OCI-LY7 (cell line): ENCODE results near the gene ARID5B. TPM values are rescaled to one million over a fixed set of nuclear protein-coding genes. Genes with fewer than 3 reads are reported as not detected.

Experiments used
- BruUV-seq: library from RNA; stranded (reverse); fragments of 400-500 nt; replicated peaks from 2 replicates; lab custom pipeline; 2021; lab: Mats Ljungman, UMichigan
- CTCF ChIA-PET: fragments of 300-600 bp; sonication (Branson Sonifier 250); formaldehyde crosslinking; loops from one replicate; lab custom pipeline; 2022; ENCODE audit warnings: antibody characterized with exemption; ENCODE audit not compliant: unreplicated experiment; lab: Charles Lee
- POLR2A ChIA-PET: fragments of 300-600 bp; sonication (Branson Sonifier 250); formaldehyde crosslinking; loops from one replicate; lab custom pipeline; 2022; ENCODE audit warnings: antibody characterized with exemption; lab: Charles Lee
- DNase-seq: peaks from one replicate; pipeline ENCODE4 v3.0.0-alpha.2; 2015; ENCODE audit warnings: low spot score
- H2AFZ ChIP-seq: fragments of 200-600 bp; sonication (generic), shearing (Covaris generic); 2 replicates; pipeline ENCODE4 v1.6.1; 2014; ENCODE audit warnings: mild to moderate bottlenecking, antibody characterized with exemption, low read length, moderate library complexity
- H3K27ac ChIP-seq: fragments of 200-600 bp; sonication (generic); 2 replicates; pipeline ENCODE4 v1.5.1; 2014; ENCODE audit warnings: mixed run types, low read depth, mild to moderate bottlenecking, moderate library complexity, low read length, inconsistent platforms; ENCODE audit not compliant: poor library complexity, severe bottlenecking
- H3K36me3 ChIP-seq: fragments of 200-600 bp; sonication (generic); 2 replicates; pipeline ENCODE4 v1.6.1; 2014; ENCODE audit warnings: mild to moderate bottlenecking, antibody characterized with exemption, low read length, moderate library complexity, mixed read lengths; ENCODE audit not compliant: insufficient read depth
- H3K4me1 ChIP-seq: fragments of 200-600 bp; sonication (generic); 2 replicates; pipeline ENCODE4 v1.5.1; 2014; ENCODE audit warnings: mild to moderate bottlenecking, low read length; ENCODE audit not compliant: insufficient read depth, poor library complexity, severe bottlenecking
- H3K4me2 ChIP-seq: fragments of 200-600 bp; sonication (generic); 2 replicates; pipeline ENCODE4 v1.6.1; 2014; ENCODE audit warnings: mild to moderate bottlenecking, low read length
- H3K4me3 ChIP-seq: fragments of 200-600 bp; sonication (generic); 2 replicates; pipeline ENCODE4 v1.5.1; 2014; ENCODE audit warnings: mild to moderate bottlenecking, low read depth, low read length; ENCODE audit not compliant: poor library complexity, severe bottlenecking
- H3K79me2 ChIP-seq: fragments of 200-600 bp; sonication (generic); 2 replicates; pipeline ENCODE4 v1.6.1; 2016; ENCODE audit warnings: low read depth, mild to moderate bottlenecking, low read length, moderate library complexity, mixed read lengths; ENCODE audit not compliant: insufficient read depth
- H3K9me2 ChIP-seq: fragments of 200-600 bp; sonication (generic); 2 replicates; pipeline ENCODE4 v1.6.1; 2016; ENCODE audit warnings: mild to moderate bottlenecking, low read length, mixed read lengths; ENCODE audit not compliant: insufficient read depth
- H3K9me3 ChIP-seq: fragments of 200-600 bp; sonication (generic); 2 replicates; pipeline ENCODE4 v1.6.1; 2014; ENCODE audit warnings: mild to moderate bottlenecking, mixed run types, low read length, mixed read lengths
- H4K20me1 ChIP-seq: fragments of 200-600 bp; sonication (generic); 2 replicates; pipeline ENCODE4 v1.6.1; 2014; ENCODE audit warnings: mild to moderate bottlenecking, antibody characterized with exemption, low read length, moderate library complexity, mixed read lengths; ENCODE audit not compliant: insufficient read depth
- CTCF ChIP-seq: fragments of 200-600 bp; sonication (generic); conservative IDR thresholded peaks from 2 replicates; pipeline ENCODE4 v1.5.1; 2014; ENCODE audit warnings: mild to moderate bottlenecking, antibody characterized with exemption, low read length, moderate library complexity, mixed read lengths
- EZH2phosphoT487 ChIP-seq: fragments of 200-600 bp; sonication (generic); IDR thresholded peaks from 2 replicates; pipeline ENCODE4 v1.6.1; 2018; ENCODE audit warnings: low read depth, borderline replicate concordance, mild to moderate bottlenecking, mixed run types, antibody characterized with exemption, low read length, moderate library complexity, mixed read lengths
- intact Hi-C: fragments of 100-400 bp; cut with micrococcal nuclease; formaldehyde crosslinking; loops from one replicate; pipeline ENCODE4 v1.10.0; 2022; ENCODE audit not compliant: unreplicated experiment
- total RNA-seq, 2 experiments: library from RNA; depleted of rRNA in 1 of 2; stranded (reverse); fragments of >200 nt in 1 of 2; shearing (Covaris generic) in 1 of 2; gene quantifications; 2 replicates each; pipeline ENCODE4 v1.2.3, GENCODE V29; 2014 to 2022

ARID5B gene
- total RNA-seq, 2 experiments from 2014 or later = 38.0 to 56.7 TPM

DNA sequence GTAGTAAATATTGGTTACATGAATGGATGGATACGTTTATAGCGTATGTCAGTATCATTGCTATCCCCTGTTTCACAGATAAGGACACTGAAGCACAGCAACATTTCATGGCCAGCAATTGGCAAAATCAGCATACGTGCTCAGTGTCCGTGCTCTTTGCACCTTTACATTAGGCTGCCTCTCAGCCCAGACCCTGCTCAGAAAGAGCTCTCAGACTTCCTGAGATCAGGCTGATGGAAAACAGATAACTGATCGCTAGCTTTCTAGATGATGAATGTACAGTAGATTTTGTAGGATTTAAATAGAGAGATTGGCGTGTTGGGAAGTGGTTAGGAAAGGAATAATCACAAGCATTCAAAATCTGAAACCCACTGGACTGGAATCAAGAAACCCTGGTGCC lies 106.7 kb downstream of the ARID5B start:
- no peak overlapping the region for H3K4me3 ChIP-seq
- no peaks in the 10 kb centered on the region for H3K9me3 ChIP-seq
- H4K20me1 ChIP-seq = no peaks in the 10 kb centered on the region
- H3K79me2 ChIP-seq = peaks cover 17% of the 10 kb centered on the region; the same call in 1 of the 2 replicates
- DNase-seq = no peak
- TF ChIP-seq EZH2phosphoT487 = no peak
- TF ChIP-seq CTCF = no peak
- no peak overlapping the region for H2AFZ ChIP-seq
- ChIA-PET CTCF (interaction anchor here (0.6 kb wide), 1 partner anchor 28 kb away, joined by 3 read pairs; no protein-coding TSS in a partner anchor), POLR2A (interaction anchor here (0.6 to 5.1 kb wide), 5 partner anchors 12 to 90 kb away, joined by 3 to 53 read pairs (median 3); no protein-coding TSS in a partner anchor)
- peaks cover 48% of the 10 kb centered on the region for H3K4me1 ChIP-seq
- H3K9me2 ChIP-seq = no peaks in the 10 kb centered on the region
- no peak overlapping the region for H3K4me2 ChIP-seq
- intact Hi-C loops = no loop called here
- no TSS peak for BruUV-seq
- no peak overlapping the region for H3K27ac ChIP-seq
- H3K36me3 ChIP-seq = peaks cover 71% of the 10 kb centered on the region

GRCh38 chr10:62008946-62009345 lies 107.4 kb downstream of the ARID5B start:
- Histone ChIP-seq H3K9me3 (no peaks in the 10 kb centered on the region), H3K4me1 (peaks cover 40% of the 10 kb centered on the region), H3K9me2 (no peaks in the 10 kb centered on the region), H3K36me3 (peaks cover 71% of the 10 kb centered on the region), H3K4me3 (no peak overlapping the region), H3K27ac (no peak overlapping the region), H4K20me1 (no peaks in the 10 kb centered on the region), H2AFZ (no peak overlapping the region), H3K4me2 (peak overlapping the region; percentile 54), H3K79me2 (peaks cover 10% of the 10 kb centered on the region; the same call in 1 of the 2 replicates)
- no peak for DNase-seq
- CTCF ChIA-PET = no interaction called here
- POLR2A ChIA-PET = interaction anchor here (0.6 to 5.1 kb wide), 4 partner anchors 12 to 40 kb away, joined by 3 to 53 read pairs (median 4); no protein-coding TSS in a partner anchor
- intact Hi-C loops = no loop called here
- TF ChIP-seq CTCF (no peak), EZH2phosphoT487 (no peak)
- BruUV-seq = no TSS peak

- intact Hi-C loops = no loop called here
- CTCF ChIA-PET = no interaction called here
- no peak for DNase-seq
- H2AFZ ChIP-seq = no peak overlapping the region
- no peaks in the 10 kb centered on the region for H4K20me1 ChIP-seq
- peaks cover 71% of the 10 kb centered on the region for H3K36me3 ChIP-seq
- no peaks in the 10 kb centered on the region for H3K9me3 ChIP-seq
- no peaks in the 10 kb centered on the region for H3K9me2 ChIP-seq
- no peak for TF ChIP-seq EZH2phosphoT487
- TF ChIP-seq CTCF = no peak
- H3K4me3 ChIP-seq = no peak overlapping the region
- peaks cover 29% of the 10 kb centered on the region for H3K4me1 ChIP-seq
- H3K4me2 ChIP-seq = peak overlapping the region; percentile 54
- POLR2A ChIA-PET = interaction anchor here (0.6 to 5.1 kb wide), 3 partner anchors 10 to 17 kb away, joined by 3 to 53 read pairs (median 4); no protein-coding TSS in a partner anchor
- H3K27ac ChIP-seq = peak overlapping the region; percentile 11
- peaks cover 7% of the 10 kb centered on the region; the same call in 1 of the 2 replicates for H3K79me2 ChIP-seq
- BruUV-seq = no TSS peak
These were observed 108.9 kb downstream of the ARID5B start for GRCh38 chr10:62010366-62010765.
